Stimulated activated CD4-positive, alpha-beta T cell treated with anti-CD3 and anti-CD28 coated beads, TNF-alpha, amount 100 ng/mL, for 24 hours (primary cell): ENCODE data around the gene HTR2A.

Experiments used
- DNase-seq, 3 experiments: peaks; one replicate each; pipeline ENCODE4 v3.0.0-alpha.2; 2020; ENCODE audit warnings: low read depth in 3 of 3

The HTR2A gene

DNA sequence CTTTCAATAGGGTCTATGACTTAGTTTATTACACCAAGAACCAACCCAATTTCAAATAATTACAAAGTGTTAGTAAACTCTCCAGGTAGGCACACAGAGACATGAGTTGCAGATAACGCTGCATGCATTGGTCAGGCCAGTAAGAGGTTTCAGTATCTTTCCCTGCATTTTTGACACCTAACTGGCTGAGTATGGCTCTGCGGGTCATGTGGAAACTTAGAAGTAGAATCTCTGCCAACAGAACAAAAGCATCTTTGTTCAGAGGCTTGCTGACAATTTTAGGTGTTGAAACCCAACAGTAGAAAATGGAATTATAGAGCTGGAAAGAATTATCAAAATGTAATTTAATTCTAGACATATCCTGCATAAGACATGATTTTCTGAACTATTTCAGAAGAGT, 25.3 kb downstream of the HTR2A start:
- no peak for DNase-seq

DNA sequence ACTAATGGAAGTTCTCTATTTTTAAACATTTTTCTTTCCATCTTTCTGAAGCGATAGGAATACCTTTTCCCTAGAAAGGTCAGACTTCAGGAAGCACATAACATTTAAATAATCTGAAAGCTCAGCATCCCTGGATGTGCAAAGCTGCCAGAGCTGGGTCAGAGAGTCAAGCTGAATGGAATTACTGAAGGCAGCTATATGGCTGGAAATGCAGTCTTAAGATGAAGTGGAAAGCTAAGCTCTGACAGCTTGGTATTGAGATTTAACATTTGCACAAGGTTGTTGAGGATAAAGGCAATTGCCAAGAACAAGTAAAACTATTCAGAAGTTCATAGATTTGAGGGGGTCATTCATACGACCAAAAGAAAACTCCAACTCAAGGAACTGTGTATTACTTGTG, 28.8 kb downstream of the HTR2A start:
- no peak for DNase-seq

DNA sequence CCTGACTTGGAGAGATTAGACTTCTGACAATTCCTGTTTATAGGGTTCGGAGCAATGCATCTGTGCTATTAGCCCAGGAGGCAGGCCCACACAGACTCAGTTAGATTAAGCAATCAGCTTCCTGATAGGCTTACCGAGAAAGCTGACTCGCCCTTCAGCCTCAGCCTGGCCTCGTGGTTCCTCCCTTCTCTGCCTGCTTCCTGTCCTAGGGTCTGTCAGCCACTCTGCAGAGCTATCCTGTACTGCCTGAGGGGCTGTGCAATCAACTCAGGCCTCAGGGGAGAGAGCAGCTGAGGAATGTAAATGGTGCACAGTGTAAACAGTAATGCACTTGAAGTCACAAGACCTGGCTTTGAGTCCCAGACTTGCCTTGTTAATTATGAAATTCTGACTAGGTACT, 30.7 kb downstream of the HTR2A start:
- DNase-seq, result no peak

DNA sequence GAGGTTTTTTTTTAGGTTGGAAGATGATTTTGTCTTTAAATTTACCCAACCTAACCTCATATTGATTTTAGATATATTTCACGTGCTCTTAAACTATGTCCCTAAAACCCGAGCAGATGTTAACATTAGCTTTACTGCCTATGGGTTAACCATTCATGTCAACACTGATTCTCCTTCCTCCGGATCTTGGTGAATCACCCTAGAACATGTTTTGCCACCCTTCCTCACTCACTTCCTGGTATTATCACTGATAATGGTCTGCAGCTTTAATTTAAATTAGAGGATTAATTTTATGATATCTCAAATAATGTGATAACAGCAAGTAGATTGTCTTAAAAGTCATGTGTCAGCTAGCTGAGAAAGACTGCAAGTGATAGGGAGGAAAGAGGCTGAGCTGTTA, 31.9 kb downstream of the HTR2A start:
- DNase-seq, result no peak

DNA sequence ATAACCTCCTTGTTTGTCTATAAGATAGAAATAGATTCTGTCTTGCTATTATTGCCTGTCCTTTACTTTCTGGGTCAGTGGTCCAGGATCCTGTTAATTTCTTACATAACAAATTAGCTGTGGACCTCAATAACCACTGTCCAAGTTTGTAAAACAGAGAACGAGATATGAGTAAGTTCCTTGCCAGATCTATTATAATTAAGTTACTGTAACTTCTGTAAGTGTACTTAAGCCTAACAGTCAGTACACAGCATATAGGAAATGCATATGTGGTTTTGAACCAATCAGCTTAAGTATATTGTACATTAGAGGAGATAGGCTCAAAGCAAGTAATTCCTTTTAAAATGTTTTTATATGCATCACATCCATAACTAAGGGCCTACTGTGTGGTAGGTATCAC, 34.9 kb downstream of the HTR2A start:
- DNase-seq, result no peak

DNA sequence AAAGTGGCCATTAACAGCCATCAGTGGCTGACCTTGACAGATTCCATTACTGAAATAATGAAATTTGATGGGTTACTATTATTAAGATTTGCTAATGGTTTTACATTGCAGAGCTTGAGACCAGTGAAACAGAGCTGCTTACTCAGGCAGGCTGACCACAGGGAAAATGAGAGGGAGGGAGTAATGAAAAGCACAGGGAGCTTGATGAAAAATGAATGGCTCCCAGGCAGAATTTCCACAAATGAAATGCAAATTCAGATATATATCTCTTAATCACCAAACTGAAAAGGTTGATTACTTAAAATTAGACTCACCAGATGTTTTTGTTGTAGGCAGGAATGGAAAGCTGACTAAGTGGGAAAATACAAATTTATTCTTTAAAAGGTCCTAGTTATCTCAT, 36.1 kb downstream of the HTR2A start:
- no peak for DNase-seq

DNA sequence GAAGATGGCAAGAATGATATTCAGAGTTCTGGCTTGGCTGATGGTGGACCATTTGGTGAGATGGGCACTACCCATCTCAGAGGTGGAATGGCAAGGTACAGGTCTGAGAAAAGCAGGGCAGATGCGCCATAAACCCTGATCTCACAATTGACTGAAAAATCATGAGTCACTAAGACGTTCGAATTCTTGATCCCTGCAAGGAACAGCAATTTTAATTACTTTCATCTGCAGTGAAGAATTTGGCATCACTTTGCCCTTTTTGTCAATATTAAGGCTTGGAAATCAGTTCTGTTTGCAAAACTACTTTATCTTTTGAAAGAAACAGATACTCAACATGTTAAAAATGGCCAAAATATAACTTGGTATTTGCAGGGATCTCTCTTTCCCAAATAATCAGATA, 38.1 kb downstream of the HTR2A start:
- DNase-seq, result no peak

DNA sequence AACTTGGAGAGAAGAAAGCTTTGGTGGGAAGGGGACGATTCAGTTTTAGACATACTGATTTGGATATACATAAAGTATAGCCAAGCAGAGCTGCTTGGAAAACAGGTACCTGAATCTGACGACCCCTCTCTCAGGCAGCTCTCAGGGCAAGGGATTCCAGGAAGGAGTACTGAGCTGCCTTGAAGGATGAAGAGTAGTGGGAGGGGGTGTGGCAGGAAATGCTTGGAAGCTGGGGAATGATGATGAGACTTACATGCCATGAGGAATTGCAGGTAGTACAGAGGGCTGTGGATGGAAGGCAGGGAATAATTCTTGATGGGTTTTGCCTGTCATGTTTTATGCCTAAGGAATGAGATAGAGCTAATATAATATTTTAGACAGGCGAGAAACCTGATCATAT, 38.7 kb downstream of the HTR2A start:
- no peak for DNase-seq

DNA sequence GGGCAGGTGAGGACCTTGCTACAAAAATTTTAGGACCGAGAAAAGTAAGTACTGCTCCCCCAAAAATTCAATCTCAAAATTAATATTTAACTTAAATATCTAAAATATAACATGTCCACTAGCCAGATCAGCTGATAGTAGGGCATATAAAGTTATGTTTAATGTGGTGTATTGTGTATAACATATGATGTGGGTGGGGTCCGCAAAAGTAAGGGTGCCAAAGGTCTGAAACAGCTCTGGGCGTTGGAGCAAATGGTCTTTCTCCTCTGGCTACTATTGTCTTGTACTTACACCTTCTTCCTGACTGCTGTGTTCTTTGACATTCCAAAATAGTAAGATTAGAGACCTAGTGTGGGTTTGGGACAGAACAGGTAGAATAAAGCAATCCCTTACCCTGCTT, 41.2 kb downstream of the HTR2A start:
- DNase-seq, result no peak

DNA sequence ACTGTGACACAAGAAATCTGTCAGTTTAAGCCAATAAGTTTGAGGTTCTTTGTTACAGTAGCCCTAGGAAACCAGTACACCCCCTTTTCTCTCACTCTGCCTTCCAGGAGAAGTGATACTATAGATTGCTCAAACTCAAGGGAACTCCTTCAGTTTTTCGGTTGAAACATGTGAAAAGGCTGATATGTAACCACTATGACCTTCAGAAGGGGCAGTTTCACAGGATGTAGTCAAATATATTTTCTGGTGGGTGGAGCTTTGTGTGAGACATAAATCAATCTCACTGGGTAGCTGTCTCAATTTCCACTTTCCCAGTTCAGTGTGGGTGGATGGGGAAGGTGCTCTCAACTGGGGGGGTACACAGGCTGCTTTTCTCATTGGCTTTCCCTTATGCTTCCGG, 41.7 kb downstream of the HTR2A start:
- no peak for DNase-seq

DNA sequence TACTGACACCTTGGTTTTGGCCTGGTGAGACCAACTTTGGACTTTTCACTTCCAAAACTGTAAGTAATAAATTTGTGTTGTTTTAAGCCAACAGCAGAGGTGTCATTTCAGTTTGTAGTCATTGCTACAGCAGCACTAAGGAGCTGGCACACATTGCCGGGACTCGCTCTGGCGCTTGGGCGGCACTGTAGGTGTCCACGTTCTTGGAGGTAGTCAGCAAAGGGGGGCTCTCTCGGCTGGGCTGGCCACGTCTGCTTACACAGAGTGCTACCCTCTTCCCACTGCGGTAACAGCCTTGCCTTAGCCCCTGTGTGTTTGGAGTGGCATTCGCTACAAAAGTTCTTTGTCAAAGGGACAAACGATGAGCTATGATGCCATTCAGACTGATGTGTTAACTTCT, 44.7 kb downstream of the HTR2A start:
- DNase-seq, result no peak

DNA sequence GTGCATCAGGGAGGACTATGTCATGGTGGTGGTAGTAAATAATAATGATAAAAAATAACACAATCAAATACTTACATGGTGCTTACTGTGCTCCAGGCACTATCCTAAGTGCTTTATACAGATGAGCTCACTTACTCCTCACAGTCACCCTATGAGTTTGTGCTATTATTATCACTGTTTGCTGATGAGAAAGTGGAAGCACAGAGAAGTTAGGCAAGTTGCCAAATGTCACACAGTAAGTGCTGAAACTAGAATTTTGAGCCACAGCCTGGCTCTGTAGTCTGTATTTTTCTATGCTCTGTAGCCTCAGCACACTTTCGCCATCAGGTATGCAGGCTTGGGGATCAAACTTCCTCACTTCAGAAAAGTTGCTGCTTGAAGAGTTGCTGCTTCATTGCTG, 46.6 kb downstream of the HTR2A start:
- DNase-seq, result no peak

DNA sequence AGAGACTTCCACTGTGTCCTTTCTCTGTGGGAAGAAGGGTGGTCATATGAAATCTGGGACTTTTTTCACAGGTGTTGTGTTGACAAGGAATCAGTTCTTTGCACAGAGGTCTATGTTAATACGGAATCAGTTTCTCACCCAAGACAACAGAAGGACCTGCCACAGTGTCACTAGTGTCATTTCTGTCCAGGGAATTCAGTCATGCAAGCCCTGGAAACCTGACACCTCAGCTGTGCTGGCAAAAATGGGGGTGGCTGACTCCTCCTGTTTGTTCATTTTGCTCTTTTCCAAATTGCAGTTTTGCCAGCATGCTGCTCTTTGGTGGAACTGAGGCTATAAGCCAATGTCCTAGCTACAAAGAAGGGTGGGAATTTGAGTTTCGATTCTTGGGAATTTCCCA, 50.1 kb downstream of the HTR2A start:
- no peak for DNase-seq

DNA sequence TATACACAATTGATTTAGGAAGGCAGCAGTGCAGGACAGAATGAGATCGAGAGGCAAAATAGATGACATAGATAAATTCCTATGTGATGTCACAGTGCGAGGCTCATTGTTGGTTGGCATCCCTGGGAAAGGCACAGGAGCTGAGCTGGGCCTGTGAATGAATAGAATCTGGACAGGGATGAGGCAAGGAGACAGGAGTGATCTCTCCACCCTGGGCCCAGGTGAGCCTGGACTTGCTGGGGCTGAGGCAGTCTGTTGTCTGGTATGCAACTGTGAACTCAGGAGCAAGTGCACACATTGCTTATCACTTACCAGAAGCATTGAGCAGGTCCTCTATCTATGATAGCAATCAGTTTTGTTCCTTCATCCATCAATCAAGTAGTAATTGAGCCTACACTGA, 51.7 kb downstream of the HTR2A start:
- no peak for DNase-seq

DNA sequence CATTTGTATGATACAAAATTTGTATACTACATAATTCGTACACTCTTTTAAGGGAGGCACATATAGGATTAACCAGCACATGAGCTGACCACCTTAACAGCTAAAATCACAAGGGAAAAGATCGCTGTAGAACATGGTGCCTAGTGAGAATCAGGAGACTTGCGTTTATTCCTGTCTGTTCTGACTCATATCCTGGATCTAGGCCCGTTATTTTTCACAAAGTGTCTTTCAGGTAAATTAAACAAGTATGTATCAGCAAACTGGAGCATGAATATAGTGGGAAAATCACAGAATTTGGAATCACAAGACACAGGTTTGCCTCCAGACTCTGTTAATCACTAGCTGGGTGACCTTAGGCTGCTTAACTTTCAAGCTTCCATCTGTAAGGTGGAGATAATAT, 52.4 kb downstream of the HTR2A start:
- no peak for DNase-seq

DNA sequence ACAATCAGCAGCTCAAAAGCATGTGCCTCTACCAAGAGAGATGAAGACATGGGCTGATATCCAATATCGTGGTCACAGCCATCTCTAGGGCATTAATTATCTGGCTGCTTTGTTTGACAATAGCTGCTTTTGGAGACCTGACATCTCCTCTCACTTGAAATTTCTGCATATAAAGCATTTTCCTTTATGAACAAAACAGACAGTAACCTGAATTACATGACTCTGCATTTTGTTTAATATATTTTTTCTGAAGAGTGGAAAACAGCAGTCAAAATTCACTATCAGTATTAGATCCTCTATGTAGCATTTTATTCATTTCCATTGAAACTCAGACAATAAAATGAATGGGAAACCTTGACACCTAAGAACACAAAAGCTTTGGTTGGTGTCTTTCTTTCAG, 57.5 kb downstream of the HTR2A start:
- no peak for DNase-seq

DNA sequence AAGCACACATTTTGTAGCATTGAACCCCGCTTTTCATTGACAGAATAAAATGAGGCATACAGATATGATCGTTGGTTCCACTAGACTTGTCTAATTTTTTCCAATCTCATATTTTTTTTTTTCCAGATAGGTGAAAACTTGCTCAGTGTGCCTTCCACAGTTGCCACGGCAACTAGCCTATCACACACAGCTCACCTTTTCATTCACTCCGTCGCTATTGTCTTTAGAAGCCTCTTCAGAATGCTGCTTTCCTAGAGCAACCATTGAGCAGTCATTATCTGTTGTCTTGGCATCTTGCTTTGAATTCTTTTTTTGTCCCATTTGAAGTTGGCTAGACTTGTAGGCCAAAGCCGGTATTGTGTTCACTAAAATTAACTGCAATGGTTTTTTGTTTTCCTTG, 62.2 kb downstream of the HTR2A start:
- no peak for DNase-seq

DNA sequence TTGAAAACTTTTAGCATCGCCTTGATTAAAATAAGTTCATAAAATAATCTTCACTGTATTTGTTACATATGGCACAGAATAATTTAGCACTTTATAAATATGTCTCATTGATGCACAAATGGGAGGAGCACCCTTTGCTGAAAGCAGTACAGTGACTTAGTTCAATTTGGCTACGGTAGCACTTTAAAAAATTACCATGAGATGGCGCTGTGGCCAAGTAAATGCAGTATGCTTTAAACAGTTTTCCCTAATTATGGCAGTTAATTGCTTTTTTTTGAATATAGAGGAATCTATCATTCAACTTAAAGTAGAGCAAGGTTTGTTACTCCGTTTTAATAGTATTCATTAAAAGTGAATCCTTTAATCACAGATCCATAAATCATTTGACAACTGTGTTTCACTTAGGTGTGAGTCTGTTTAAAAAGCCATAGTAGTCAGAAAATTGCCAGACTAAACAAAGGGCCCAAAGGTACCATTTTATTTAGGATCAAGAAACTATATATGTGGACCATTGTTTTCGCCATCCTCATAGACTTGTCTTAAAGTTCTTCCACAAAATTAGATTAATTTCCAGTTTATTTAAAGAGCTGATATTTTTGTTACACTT, 65.2 kb downstream of the HTR2A start:
- DNase-seq, result peak in 2 of 3 experiments; percentile 2 to 9

DNA sequence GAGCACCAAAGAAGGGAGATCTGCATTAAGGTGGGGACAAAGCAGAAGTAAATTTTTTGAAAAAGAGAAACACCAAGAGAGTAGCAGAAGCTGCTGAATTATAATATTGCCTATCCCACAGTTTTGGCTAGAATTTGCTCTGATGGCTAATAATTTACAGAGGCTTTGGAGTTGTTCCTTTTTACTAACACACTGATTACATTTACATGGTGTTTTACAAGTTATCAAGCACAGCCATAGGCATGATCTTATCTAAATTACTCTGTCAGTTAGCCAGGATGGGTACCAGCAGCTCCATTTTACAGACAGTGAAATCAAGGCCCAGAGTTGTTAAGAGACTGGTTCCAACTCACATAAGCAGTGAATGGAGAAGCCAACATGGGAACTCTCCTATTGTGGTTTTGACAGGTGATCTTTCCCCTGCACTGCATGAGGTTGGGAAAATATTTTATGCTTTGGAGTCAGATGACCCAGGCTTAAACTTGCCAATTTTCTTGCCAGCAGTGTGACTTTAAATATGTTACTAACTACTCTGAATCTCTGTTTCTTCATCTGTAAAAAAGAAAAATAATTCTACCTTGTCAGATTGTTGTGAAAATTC, 66.3 kb downstream of the HTR2A start:
- DNase-seq, result no peak

DNA sequence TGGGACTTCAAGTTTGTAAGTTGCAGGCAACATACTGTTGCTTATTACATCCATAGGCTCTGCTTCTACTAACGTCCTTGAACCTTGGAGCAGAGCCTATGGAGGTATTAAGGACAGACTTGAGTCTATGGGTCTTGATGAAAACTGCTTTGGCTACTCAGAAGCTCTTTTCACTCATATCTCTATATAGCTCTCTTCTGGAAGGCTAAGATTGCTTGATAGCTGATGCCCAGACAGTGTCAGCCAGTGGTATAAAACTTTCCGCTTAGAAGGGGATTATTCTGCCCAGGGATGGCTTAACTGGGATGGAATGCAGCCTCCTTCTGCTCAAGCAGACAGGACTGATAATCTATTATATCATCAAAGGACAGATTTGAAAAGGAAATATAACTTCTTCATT, 74.3 kb downstream of the HTR2A start:
- no peak for DNase-seq

DNA sequence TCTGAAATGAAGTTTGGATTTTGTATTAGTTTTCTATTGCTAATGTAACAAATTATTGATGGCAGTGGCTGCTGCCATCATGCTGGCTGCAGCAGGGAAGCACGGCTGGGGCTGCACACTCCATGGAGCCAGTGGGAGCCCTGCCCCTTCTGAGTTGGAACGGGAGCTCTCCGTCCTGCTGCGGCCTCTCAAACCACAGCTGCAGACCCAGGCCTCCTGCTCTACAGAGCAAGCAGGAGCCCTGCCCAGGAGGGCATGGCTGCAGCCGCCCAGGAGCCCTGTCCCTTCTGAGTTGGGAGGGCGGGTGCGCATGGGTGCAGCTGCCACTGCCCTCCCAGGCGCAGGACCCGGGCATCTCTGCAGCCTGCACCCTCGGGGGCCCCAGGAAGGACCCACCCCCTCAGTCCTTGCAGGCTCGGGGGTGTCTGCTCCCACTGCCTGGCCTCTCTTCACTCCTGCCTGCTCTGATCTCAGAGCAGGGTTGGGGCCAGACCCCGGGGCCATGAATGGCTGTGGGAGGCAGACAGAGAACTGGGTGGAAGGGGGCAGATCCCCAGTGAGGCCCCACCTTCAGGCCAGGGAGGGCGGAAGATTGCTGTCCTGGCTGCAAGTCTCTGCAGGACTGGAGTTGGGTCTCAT, 78.9 kb downstream of the HTR2A start:
- no peak for DNase-seq

DNA sequence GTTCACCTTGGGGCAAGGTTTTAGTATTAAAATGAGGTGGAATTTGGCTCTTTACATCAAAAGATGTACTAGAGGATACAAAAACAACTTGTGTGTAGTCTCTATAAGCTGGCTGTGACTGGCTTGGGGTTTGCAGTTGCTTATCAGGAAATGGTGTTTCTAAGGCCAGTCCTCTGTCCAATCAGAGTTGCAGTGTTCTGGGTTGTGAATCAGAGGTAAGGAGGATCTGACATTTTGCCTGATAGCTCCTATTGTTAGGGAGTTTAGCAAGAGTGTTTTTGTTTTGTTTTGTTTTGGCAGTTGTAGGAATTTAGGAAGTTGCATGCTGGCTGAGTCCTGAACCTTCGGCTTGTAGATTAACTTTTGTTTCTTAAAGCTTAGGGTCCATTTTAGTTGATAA, 79.8 kb downstream of the HTR2A start:
- no peak for DNase-seq

DNA sequence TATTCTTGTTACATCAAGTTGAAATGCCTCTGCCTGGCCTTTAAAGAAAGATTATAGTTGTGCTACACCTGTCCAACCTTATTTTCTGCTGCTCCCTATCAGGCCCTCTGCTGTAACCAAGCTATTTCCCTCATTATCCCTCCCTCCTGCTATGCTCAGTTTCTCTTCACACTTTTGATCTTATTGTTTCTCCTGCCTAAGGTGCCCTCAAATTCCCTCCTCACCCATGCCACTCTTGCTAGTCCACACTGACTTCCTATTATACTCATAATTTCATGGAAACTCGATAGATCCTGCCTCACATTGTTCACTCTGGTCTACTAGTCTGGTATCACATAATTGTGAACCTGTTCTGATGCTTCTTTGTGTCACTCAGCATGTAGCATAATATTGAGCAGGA, 80.5 kb downstream of the HTR2A start:
- DNase-seq, result no peak

DNA sequence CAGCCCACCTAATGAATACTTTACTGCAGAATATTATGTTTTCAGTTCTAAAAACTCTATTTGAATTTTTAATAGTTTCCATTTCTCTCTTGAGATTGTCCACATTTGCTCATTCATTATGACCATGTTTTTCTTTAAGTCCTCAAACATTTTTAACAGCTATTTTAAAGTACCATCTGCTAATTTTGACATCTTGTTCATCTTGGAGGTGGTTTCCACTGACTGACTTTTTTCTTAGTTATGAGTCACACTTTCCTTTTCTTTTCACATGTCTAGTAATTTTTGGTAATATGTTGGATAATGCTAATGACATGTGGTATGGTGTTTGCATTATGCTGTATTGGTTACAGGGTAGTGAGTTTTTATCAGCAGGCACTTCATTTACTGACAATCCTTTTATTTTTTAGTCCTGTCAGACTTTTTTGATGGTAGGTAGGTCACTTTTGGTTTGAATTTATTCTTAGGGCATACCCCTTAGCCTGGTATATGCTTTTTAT, 84.5 kb downstream of the HTR2A start:
- DNase-seq, result no peak
